ENCODE results near the gene AGTPBP1. TPM values are rescaled to one million over a fixed set of nuclear protein-coding genes. Genes with fewer than 3 reads are reported as not detected.

The AGTPBP1 gene
- total and polyA plus RNA-seq, 12 donors: 9.7 to 87.1 (median 51.4) TPM

GRCh38 chr9:85515021-85515420 lies 226.7 kb downstream of the AGTPBP1 start:
- WGBS, 2 donors: 96% methylated on average over 4 of the region's 4 CpGs
- Histone ChIP-seq H3K27ac (no peak overlapping the region), H3K4me3 (no peak overlapping the region), H3K4me1 (peaks cover 0 to 7% (median 0%) of the 10 kb centered on the region in 9 donors), H3K36me3 (no peaks in the 10 kb centered on the region), H3K9me3 (no peaks in the 10 kb centered on the region), H3K27me3 (peaks cover 0 to 17% (median 0%) of the 10 kb centered on the region in 7 donors)
- no peak for TF ChIP-seq CTCF (IDR thresholded peaks at IDR 0.05)
- no peak for ATAC-seq
- intact Hi-C loops (cut with DNase I): no loop called here
- no peak for DNase-seq

- TF ChIP-seq CTCF (IDR thresholded peaks at IDR 0.05): no peak
- peaks cover 0 to 7% (median 0%) of the 10 kb centered on the region in 9 donors for H3K4me1 ChIP-seq
- no peaks in the 10 kb centered on the region for H3K36me3 ChIP-seq
- no peak for ATAC-seq
- no peak overlapping the region for H3K4me3 ChIP-seq
- no peak for DNase-seq
- H3K9me3 ChIP-seq: no peaks in the 10 kb centered on the region
- H3K27ac ChIP-seq: no peak overlapping the region
- 68 to 81% methylated on average over 8 of the region's 8 CpGs for WGBS, 2 donors
- H3K27me3 ChIP-seq: peaks cover 0 to 10% (median 0%) of the 10 kb centered on the region in 7 donors
- intact Hi-C loops (cut with DNase I): no loop called here
Observed at GRCh38 chr9:85514256-85514655, 227.5 kb downstream of the AGTPBP1 start.

- TF ChIP-seq CTCF (IDR thresholded peaks at IDR 0.05): no peak
- intact Hi-C loops (cut with DNase I): no loop called here
- no peak for ATAC-seq
Observed at GRCh38 chr9:85511746-85512145, 230.0 kb downstream of the AGTPBP1 start.

GRCh38 chr9:85510830-85511504 lies 230.8 kb downstream of the AGTPBP1 start:
- DNase-seq (no peak), ATAC-seq (peak in 2 of 8 donors; percentile 31 to 78)
- H3K36me3 ChIP-seq: no peaks in the 10 kb centered on the region

More at GRCh38 chr9:85511746-85512145, 230.0 kb downstream of the AGTPBP1 start:
- H3K9me3 ChIP-seq: no peaks in the 10 kb centered on the region
- H3K27ac ChIP-seq: no peak overlapping the region
- H3K27me3 ChIP-seq: peaks cover 0 to 4% (median 0%) of the 10 kb centered on the region in 7 donors
- H3K4me3 ChIP-seq: no peak overlapping the region
- H3K36me3 ChIP-seq: no peaks in the 10 kb centered on the region
- peaks cover 0 to 7% (median 0%) of the 10 kb centered on the region in 9 donors for H3K4me1 ChIP-seq
- no peak for DNase-seq

More at GRCh38 chr9:85510830-85511504, 230.8 kb downstream of the AGTPBP1 start:
- Histone ChIP-seq H3K4me3 (no peak overlapping the region), H3K9me3 (no peaks in the 10 kb centered on the region), H3K27me3 (peaks cover 0 to 4% (median 0%) of the 10 kb centered on the region in 7 donors), H3K27ac (no peak overlapping the region), H3K4me1 (peaks cover 0 to 7% (median 0%) of the 10 kb centered on the region in 9 donors)
- TF ChIP-seq CTCF (IDR thresholded peaks at IDR 0.05): no peak
- WGBS, 2 donors: 58 to 64% methylated on average over 6 of the region's 6 CpGs
- intact Hi-C loops (cut with DNase I): no loop called here
